CD4-positive, alpha-beta T cell treated with Interleukin-4 for 1 hour (primary cell): ENCODE data around the gene UQCC2.

Experiments
- DNase-seq, 2 donors: peaks; one replicate each; pipeline ENCODE4 v3.0.0-alpha.2; 2020 to 2022

Gene UQCC2

GRCh38 chr6:33744001-33744848 lies 32.7 kb upstream of the UQCC2 start:
- DNase-seq = peak; percentile 75

- DNase-seq = no peak
These were observed 31.3 kb upstream of the UQCC2 start for GRCh38 chr6:33742837-33743236.

- no peak for DNase-seq
These were observed 30.6 kb upstream of the UQCC2 start for GRCh38 chr6:33742092-33742491.

GRCh38 chr6:33740794-33741193 lies 29.3 kb upstream of the UQCC2 start:
- no peak for DNase-seq

GRCh38 chr6:33740204-33740608 lies 28.7 kb upstream of the UQCC2 start:
- no peak for DNase-seq

- DNase-seq = no peak
These were observed 28.1 kb upstream of the UQCC2 start for GRCh38 chr6:33739571-33739970.

GRCh38 chr6:33738879-33739278 lies 27.4 kb upstream of the UQCC2 start:
- no peak for DNase-seq

- no peak for DNase-seq
These were observed 26.7 kb upstream of the UQCC2 start for GRCh38 chr6:33738153-33738552.

- DNase-seq = no peak
These were observed 25.9 kb upstream of the UQCC2 start for GRCh38 chr6:33737267-33738026.

- DNase-seq = no peak
These were observed 23.7 kb upstream of the UQCC2 start for GRCh38 chr6:33735216-33735615.

- DNase-seq = no peak
These were observed 22.2 kb upstream of the UQCC2 start for GRCh38 chr6:33733709-33734007.

- DNase-seq = no peak
These were observed 21.6 kb upstream of the UQCC2 start for GRCh38 chr6:33732817-33733708.

GRCh38 chr6:33732385-33732784 lies 20.9 kb upstream of the UQCC2 start:
- no peak for DNase-seq

- DNase-seq = no peak
These were observed 20.3 kb upstream of the UQCC2 start for GRCh38 chr6:33731751-33732282.

GRCh38 chr6:33731035-33731434 lies 19.5 kb upstream of the UQCC2 start:
- no peak for DNase-seq

- no peak for DNase-seq
These were observed 19.1 kb upstream of the UQCC2 start for GRCh38 chr6:33730611-33731010.

GRCh38 chr6:33729059-33729458 lies 17.6 kb upstream of the UQCC2 start:
- DNase-seq = no peak

GRCh38 chr6:33728438-33728837 lies 16.9 kb upstream of the UQCC2 start:
- DNase-seq = no peak

- no peak for DNase-seq
These were observed 16.4 kb upstream of the UQCC2 start for GRCh38 chr6:33727932-33728331.

GRCh38 chr6:33727126-33727525 lies 15.6 kb upstream of the UQCC2 start:
- DNase-seq = no peak

GRCh38 chr6:33726696-33727095 lies 15.2 kb upstream of the UQCC2 start:
- DNase-seq = no peak

GRCh38 chr6:33725891-33726673 lies 14.6 kb upstream of the UQCC2 start:
- no peak for DNase-seq
